GM19193 (cell line): ENCODE measurements around the gene EIF3D.
A peak's percentile ranks its signal among the peaks of the same experiment; 100 is the strongest.

Experiments
- POLR2A ChIP-seq: IDR thresholded peaks from 4 replicates; pipeline ENCODE4 v1.6.1; 2011; ENCODE audit not compliant: insufficient read depth, insufficient read length; ENCODE audit errors: extremely low read depth

EIF3D gene

GRCh38 chr22:36528341-36528740 is 625 bp downstream of the EIF3D start:
- TF ChIP-seq POLR2A = no peak

DNA sequence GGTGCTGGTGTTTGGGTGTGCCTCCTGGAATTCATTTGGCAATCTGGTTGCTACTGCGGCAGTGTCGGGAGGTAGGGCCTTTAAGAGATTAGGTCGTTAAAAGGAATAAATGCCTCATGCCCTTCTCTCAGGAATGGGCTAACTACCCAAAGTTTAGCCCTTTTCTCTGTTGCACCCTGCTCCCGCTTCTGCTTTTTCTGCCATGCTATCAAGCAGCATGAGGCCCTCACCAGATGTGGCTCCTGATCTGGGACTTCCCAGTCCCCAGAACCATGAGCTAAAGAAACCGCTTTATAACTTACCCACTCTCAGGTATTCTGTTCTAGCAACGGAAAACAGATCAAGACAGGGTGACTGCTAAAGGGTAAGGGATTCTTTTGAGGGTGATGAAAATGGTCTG is 6.3 kb downstream of the EIF3D start:
- no peak for TF ChIP-seq POLR2A

GRCh38 chr22:36520423-36520822 is 8.5 kb downstream of the EIF3D start:
- TF ChIP-seq POLR2A = no peak

DNA sequence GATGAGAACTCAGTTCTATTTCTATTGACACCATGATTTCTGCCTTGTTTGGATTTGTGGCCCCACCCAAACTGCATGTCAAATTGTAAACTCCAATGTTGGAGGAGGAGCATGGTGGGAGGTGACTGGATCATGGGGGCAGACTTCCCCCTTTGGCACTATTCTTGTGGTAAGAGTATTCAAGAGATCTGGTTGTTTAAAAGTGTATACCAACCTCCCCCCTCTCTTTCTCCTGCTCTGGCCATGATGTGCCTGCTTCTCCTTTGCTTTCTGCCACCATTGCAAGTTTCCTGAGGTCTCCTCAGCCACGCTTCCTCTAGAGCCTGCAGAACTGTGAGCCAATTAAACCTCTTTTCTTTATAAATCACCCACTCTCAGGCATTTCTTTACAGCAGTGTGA is 14.2 kb downstream of the EIF3D start:
- no peak for TF ChIP-seq POLR2A

DNA sequence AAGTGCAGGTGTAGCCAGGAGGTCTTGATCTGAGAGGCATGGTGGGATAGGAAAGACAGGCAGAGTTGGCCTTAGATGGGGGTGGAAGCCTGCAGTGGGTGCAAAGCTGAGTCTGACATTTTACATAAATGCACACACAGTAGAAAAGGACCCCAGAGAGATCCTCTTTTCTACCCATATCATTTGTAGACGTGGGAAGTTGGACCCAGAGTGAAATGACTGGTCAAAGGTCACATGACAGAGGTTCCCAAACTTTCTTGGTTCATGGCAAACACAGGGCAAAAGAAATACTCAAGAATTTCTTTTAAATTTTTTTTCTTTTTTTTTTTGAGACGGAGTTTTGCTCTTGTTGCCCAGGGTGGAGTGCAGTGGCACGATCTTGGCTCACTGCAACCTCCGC is 16.0 kb downstream of the EIF3D start:
- no peak for TF ChIP-seq POLR2A

DNA sequence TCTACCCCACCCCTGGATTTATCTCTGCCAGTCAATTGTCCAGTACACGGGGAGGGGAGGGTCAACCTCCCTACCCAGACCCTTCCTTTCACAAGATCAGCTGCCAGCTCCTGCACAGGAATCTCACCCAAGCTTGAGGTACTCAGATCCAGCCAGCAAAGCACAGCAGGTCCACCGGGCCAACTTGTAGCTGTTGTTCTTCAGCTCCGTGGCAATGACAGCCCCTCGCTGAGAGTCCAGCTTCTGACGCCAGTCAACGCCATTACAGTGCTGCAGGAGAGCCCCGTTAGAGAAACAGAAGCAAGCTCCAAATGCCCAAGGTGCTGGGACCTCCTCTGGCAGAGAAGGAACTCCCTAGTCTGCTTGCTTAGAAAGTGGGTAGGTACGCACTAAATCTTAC is 16.6 kb downstream of the EIF3D start:
- TF ChIP-seq POLR2A = no peak

DNA sequence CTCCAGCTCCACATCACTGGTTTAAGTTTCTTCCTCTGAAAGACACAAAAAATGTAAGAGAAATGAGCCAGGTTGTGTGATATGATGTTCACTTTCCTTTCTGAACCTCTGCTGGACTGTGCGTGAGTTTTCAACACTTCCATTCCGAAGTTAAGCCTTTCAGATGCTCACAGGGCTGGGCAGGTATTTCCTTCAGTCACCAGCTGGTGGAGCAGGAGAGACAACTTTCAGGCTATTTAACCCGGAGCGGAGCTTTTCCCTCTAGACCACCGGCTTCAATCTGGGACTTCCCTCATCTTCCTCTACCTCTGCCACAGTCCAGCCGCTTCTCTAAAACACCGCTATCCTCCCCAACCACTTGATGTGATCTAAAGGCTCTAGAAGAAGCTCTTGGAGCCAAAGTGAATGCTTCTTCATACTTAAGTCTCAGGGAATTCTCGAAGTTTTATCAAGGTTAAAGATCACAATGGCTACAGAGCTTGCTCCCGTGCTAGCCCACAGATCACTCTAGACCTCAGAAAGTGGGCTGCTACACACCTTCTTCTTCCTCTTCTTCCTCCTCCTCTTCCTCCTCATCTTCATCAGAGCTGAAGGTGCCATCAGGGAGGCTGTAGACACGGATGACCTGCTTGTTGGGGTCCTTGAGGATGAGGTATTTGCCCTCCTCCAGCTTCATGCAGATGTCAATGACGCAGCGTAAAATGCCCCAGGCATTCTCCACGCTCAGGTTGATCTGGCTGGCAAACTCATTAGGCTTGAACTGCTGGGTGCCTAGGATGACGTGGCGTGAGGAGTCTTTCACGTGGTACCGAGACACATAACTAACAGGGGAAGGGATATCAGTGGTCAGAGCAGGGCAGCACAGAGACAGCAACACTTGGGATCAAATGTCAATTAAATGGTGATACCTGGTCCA is 17.7 kb downstream of the EIF3D start:
- TF ChIP-seq POLR2A = no peak

- no peak for TF ChIP-seq POLR2A
These were observed 18.6 kb downstream of the EIF3D start for GRCh38 chr22:36510384-36510783.

- no peak for TF ChIP-seq POLR2A
These were observed 21.4 kb downstream of the EIF3D start for GRCh38 chr22:36507518-36508010.

DNA sequence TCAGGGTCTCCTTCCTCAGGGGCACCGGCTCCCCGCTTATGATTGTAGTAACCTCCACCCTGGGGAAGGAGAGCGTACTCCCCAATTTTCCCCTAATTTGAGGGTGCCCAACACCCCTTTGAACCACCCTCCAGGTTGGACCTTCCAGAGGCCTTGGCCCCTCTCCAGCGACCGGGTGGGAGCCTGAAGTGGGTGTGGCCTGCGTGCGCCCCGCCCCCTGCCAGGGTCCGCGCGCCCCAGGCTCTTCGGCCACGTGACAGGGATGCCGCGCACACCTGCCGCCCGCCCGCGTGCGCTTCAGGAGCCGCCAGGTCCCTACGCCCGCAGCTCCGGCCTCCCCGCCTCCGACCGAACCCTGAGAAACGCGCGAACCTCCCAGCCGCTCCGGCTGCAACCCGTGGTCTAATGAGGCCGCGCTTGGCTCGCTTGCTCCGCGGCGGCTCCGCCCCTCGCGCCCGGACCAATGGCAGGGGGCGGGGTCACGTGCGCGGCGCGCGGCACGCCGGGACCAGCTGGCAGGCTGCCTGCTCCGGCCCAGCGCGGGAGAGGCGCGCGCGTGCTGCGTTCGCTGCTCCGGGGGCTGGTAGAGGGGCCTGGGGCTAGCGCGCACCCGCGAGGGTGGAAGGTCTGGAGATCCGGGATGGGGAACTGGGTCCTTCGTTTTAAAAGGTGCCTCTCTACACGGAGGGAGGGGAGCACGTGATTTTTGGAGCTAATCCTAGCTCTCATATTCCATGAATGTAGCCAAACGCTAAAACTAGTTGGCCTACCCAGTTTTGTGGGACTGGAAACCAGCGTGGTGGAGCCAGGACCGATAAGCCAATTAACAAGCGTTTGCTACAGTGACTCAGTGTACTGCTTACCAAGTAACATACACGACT is 22.1 kb downstream of the EIF3D start, which contains the start of gene FOXRED2:
FOXRED2 (minus strand) TSS at position 404 of the 881 bp plus-strand sequence. CDS start 618 bp downstream, outside the sequence.
- peak; percentile 88 for TF ChIP-seq POLR2A

GRCh38 chr22:36505998-36506635 is 22.8 kb downstream of the EIF3D start:
- TF ChIP-seq POLR2A = no peak

DNA sequence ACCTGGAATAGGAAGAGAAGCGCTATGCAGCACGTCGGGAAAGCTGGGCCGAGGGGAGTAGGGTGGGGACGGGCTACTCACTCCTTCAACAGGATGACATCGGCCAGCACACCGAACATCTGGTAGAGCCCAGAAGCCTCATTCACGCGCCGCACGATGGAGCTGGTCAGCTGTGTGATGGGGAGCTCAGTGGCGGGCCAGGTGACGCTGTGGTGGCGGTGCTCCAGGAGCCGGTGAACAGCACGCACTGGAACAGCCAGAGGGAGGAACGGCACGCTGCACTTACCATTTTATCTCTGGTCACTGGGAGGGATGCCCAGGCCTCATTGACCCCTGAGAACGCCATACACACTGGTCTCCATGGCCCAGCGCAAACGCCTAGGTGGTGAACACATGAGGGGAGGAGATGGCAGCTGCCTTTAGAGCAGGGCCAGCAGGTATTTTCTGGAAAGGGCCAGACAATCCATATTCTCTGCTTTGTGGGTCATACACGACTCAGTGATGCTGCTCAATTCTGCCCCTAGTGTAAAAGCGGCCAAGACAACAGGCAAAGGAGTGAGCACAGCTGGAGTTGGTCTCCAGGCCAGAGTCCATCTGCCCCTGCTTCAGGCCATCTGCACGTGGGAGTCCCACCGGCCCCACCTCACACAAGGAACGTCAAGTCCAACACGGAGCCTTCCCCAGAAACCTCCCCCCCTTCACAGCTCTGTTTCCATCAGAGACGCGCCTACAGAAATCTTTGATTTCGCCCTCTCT is 30.9 kb downstream of the EIF3D start:
- no peak for TF ChIP-seq POLR2A

DNA sequence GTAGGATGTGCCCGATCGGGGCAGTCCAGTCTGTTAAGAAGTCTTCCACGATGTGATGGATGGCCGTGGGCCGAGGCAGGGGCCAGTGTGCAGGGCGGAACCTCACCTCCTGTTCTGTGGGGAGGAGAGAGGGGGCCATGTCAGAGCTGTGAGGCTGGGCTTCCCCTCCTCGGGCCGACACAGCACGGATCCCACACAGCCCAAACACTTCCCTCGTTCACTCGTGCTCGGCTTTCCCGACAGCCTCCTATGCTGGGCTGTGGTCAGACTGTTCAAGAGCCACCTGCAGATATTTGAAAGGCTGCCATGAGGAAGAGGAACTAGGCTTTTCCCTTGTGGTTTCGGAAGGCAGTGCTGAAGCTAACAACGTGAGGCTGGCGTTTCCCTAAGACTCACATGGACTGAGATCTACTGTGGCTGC is 35.3 kb downstream of the EIF3D start:
- TF ChIP-seq POLR2A = no peak

DNA sequence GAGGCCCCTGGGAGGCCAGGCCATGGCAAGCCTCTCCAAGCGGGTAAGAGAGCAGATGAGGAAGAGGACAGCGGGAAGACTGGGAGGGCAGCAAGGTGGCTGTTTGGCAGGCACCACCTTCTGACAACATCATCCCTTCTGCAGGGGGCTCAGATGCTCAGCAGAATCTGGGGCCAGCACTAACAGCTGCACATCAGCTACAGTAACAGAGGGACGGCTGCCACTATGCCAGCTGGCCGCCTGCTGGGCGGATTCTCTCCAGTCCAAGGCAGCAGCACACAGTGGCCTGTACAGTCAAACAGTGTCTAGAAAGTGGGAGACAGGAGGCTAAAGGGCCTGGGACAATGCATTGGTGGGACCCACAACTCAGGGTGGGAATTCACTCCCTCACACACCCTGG is 36.9 kb downstream of the EIF3D start:
- no peak for TF ChIP-seq POLR2A
